Cardiac muscle cell (in vitro differentiated cells and primary cell): Measurements from ENCODE around the gene MYMK. TPM values are rescaled to one million over a fixed set of nuclear protein-coding genes. Genes with fewer than 3 reads are reported as not detected.

Source experiments
- DNase-seq, 2 donors: peaks; one replicate each; pipeline versions ENCODE4 v3.0.0 to v3.0.0-alpha.2; 2010 to 2017; ENCODE audit warnings: low read depth in 1 of 2, low spot score in 1 of 2
- H3K27ac ChIP-seq: fragments of 200-600 bp; sonication (generic); 2 replicates; pipeline ENCODE4 v1.5.1; 2016
- H3K27me3 ChIP-seq: fragments of 200-600 bp; sonication (generic); 2 replicates; pipeline ENCODE4 v1.6.0; 2016; ENCODE audit warnings: control low read depth
- H3K36me3 ChIP-seq: fragments of 200-600 bp; sonication (generic); 2 replicates; pipeline ENCODE4 v1.5.1; 2016; ENCODE audit warnings: control low read depth
- H3K4me1 ChIP-seq: fragments of 200-600 bp; sonication (generic); 2 replicates; pipeline ENCODE4 v1.8.1; 2017; ENCODE audit warnings: low read depth, mild to moderate bottlenecking, mixed run types
- H3K4me3 ChIP-seq: fragments of 200-600 bp; sonication (generic); 2 replicates; pipeline ENCODE4 v1.5.1; 2016; ENCODE audit warnings: mild to moderate bottlenecking
- H3K9me3 ChIP-seq: fragments of 200-600 bp; sonication (generic); 2 replicates; pipeline ENCODE4 v1.5.1; 2017; ENCODE audit warnings: low read depth, mild to moderate bottlenecking, control low read depth
- CTCF ChIP-seq: IDR thresholded peaks from 2 replicates; pipeline ENCODE4 v1.5.1; 2012; ENCODE audit warnings: low read depth, mild to moderate bottlenecking, low read length
- polyA plus RNA-seq: library from polyadenylated mRNA; unstranded; fragments of >200 nt; fragmentation: Nextera tagmentation; extraction: Ambion mirVana; gene quantifications from 2 replicates; pipeline ENCODE4 v1.2.1, GENCODE V29; 2016
- total RNA-seq: library from RNA; depleted of rRNA; stranded (reverse); fragments of >200 nt; gene quantifications from 2 replicates; pipeline ENCODE4 v1.2.3, GENCODE V29; 2016

MYMK gene
- total and polyA plus RNA-seq, 2 experiments from 2014 or later, result not detected

GRCh38 chr9:133540698-133541025 is 15.9 kb upstream of the MYMK start:
- TF ChIP-seq CTCF, result no peak
- H3K4me1 ChIP-seq, result peaks cover 19% of the 10 kb centered on the region
- no peaks in the 10 kb centered on the region for H3K27me3 ChIP-seq
- H3K27ac ChIP-seq, result no peak overlapping the region
- peaks cover 2% of the 10 kb centered on the region for H3K36me3 ChIP-seq
- no peaks in the 10 kb centered on the region for H3K9me3 ChIP-seq
- H3K4me3 ChIP-seq, result no peak overlapping the region
- no peak for DNase-seq

GRCh38 chr9:133539991-133540697 is 15.4 kb upstream of the MYMK start:
- H3K9me3 ChIP-seq, result no peaks in the 10 kb centered on the region
- peaks cover 20% of the 10 kb centered on the region for H3K4me1 ChIP-seq
- no peaks in the 10 kb centered on the region for H3K27me3 ChIP-seq
- H3K36me3 ChIP-seq, result peaks cover 2% of the 10 kb centered on the region
- no peak for TF ChIP-seq CTCF
- DNase-seq, result no peak
- no peak overlapping the region for H3K4me3 ChIP-seq
- H3K27ac ChIP-seq, result no peak overlapping the region

GRCh38 chr9:133538851-133539833 is 14.4 kb upstream of the MYMK start:
- Histone ChIP-seq H3K27ac (no peak overlapping the region), H3K36me3 (peaks cover 2% of the 10 kb centered on the region), H3K4me3 (no peak overlapping the region), H3K27me3 (no peaks in the 10 kb centered on the region), H3K4me1 (peaks cover 28% of the 10 kb centered on the region), H3K9me3 (no peaks in the 10 kb centered on the region)
- TF ChIP-seq CTCF, result no peak
- peak in 1 of 2 donors; percentile 21 for DNase-seq

GRCh38 chr9:133538176-133538575 is 13.4 kb upstream of the MYMK start:
- DNase-seq, result no peak
- TF ChIP-seq CTCF, result no peak
- no peaks in the 10 kb centered on the region for H3K27me3 ChIP-seq
- no peak overlapping the region for H3K27ac ChIP-seq
- H3K36me3 ChIP-seq, result peaks cover 1% of the 10 kb centered on the region
- H3K9me3 ChIP-seq, result no peaks in the 10 kb centered on the region
- peaks cover 37% of the 10 kb centered on the region for H3K4me1 ChIP-seq
- no peak overlapping the region for H3K4me3 ChIP-seq

GRCh38 chr9:133537257-133537656 is 12.5 kb upstream of the MYMK start:
- H3K27me3 ChIP-seq, result no peaks in the 10 kb centered on the region
- no peak for DNase-seq
- H3K36me3 ChIP-seq, result no peaks in the 10 kb centered on the region
- H3K27ac ChIP-seq, result no peak overlapping the region
- H3K4me1 ChIP-seq, result peaks cover 37% of the 10 kb centered on the region
- H3K9me3 ChIP-seq, result no peaks in the 10 kb centered on the region
- TF ChIP-seq CTCF, result no peak
- H3K4me3 ChIP-seq, result no peak overlapping the region
